GM19452 (cell line): Measurements from ENCODE around the gene BACH2.
"Not testable (repeated sequence)": the region's sequence is repeated elsewhere in the genome, so short reads cannot be mapped to it uniquely, and the experiment has no call there.

Experiments
- ATAC-seq: cut with Tn5 transposase; IDR thresholded peaks from one replicate; pipeline ENCODE4 v1.9.1; 2021; ENCODE audit not compliant: unreplicated experiment

Gene BACH2

GRCh38 chr6:90127595-90127994 lies 169.0 kb downstream of the BACH2 start:
- no peak for ATAC-seq

GRCh38 chr6:90126839-90127238 lies 169.8 kb downstream of the BACH2 start:
- no peak for ATAC-seq

- ATAC-seq = no peak
Measured at GRCh38 chr6:90126181-90126580, 170.5 kb downstream of the BACH2 start.

GRCh38 chr6:90124874-90125510 lies 171.7 kb downstream of the BACH2 start:
- no peak for ATAC-seq

GRCh38 chr6:90123831-90124230 lies 172.8 kb downstream of the BACH2 start:
- no peak for ATAC-seq

- peak; percentile 66 for ATAC-seq
Measured at GRCh38 chr6:90121982-90122381, 174.7 kb downstream of the BACH2 start.

GRCh38 chr6:90120327-90120726 lies 176.3 kb downstream of the BACH2 start:
- no peak for ATAC-seq

GRCh38 chr6:90119618-90120017 lies 177.0 kb downstream of the BACH2 start:
- no peak for ATAC-seq

GRCh38 chr6:90118581-90118980 lies 178.1 kb downstream of the BACH2 start:
- ATAC-seq = no peak

- ATAC-seq = no peak
Measured at GRCh38 chr6:90118069-90118468, 178.6 kb downstream of the BACH2 start.

GRCh38 chr6:90116126-90116525 lies 180.5 kb downstream of the BACH2 start:
- not testable (repeated sequence) for ATAC-seq

- ATAC-seq = no peak
Measured at GRCh38 chr6:90113389-90113788, 183.3 kb downstream of the BACH2 start.

GRCh38 chr6:90111387-90111786 lies 185.3 kb downstream of the BACH2 start:
- no peak for ATAC-seq

- ATAC-seq = no peak
Measured at GRCh38 chr6:90110971-90111370, 185.7 kb downstream of the BACH2 start.

GRCh38 chr6:90109141-90109540 lies 187.5 kb downstream of the BACH2 start:
- no peak for ATAC-seq

GRCh38 chr6:90107771-90108282 lies 188.8 kb downstream of the BACH2 start:
- ATAC-seq = peak; percentile 88

- no peak for ATAC-seq
Measured at GRCh38 chr6:90107371-90107770, 189.3 kb downstream of the BACH2 start.

- ATAC-seq = no peak
Measured at GRCh38 chr6:90106449-90106848, 190.2 kb downstream of the BACH2 start.

GRCh38 chr6:90105506-90106170 lies 191.0 kb downstream of the BACH2 start:
- ATAC-seq = no peak

GRCh38 chr6:90103056-90103800 lies 193.4 kb downstream of the BACH2 start:
- ATAC-seq = peak; percentile 71

- ATAC-seq = no peak
Measured at GRCh38 chr6:90101403-90101802, 195.2 kb downstream of the BACH2 start.
